IMR-90 (cell line): ENCODE results near the gene SOX3. TPM values are rescaled to one million over a fixed set of nuclear protein-coding genes. Genes with fewer than 3 reads are reported as not detected.

Source experiments
- ATAC-seq: fragments of 200-7000 bp; cut with Tn5 transposase; 2 replicates; pipeline ENCODE4 v1.9.1; 2020; ENCODE audit warnings: low read depth, mild to moderate bottlenecking, moderate library complexity
- BruUV-seq: library from RNA; stranded (reverse); fragments of 400-500 nt; replicated peaks from 2 replicates; lab custom pipeline; 2021; lab: Mats Ljungman, UMichigan
- CTCF ChIA-PET: fragments of 300-600 bp; formaldehyde crosslinking; extraction: SDS; loops from one replicate; lab custom pipeline; 2021; ENCODE audit warnings: antibody characterized with exemption; lab: Yijun Ruan, JAX
- POLR2A ChIA-PET: fragments of 300-600 bp; sonication (Branson Sonifier 250); formaldehyde crosslinking; loops from one replicate; lab custom pipeline; 2022; ENCODE audit warnings: antibody characterized with exemption; ENCODE audit not compliant: unreplicated experiment; lab: Charles Lee
- DNase-seq: peaks from one replicate; pipeline ENCODE4 v3.0.0; 2013
- H2AFZ ChIP-seq: replicated peaks from 2 replicates; pipeline ENCODE3; 2013; ENCODE audit warnings: low read length, mild to moderate bottlenecking; ENCODE audit not compliant: poor library complexity
- H2AK5ac ChIP-seq: 2 replicates; pipeline ENCODE4 v1.6.1; 2013; ENCODE audit warnings: low read depth, low read length, inconsistent platforms
- H2AK9ac ChIP-seq: replicated peaks from 2 replicates; pipeline ENCODE3; 2013; ENCODE audit warnings: mild to moderate bottlenecking, low read depth, low read length, moderate library complexity; ENCODE audit not compliant: poor library complexity
- H2BK120ac ChIP-seq: 2 replicates; pipeline ENCODE4 v1.6.1; 2013; ENCODE audit warnings: low read depth, low read length, inconsistent platforms
- H2BK15ac ChIP-seq: 3 replicates; pipeline ENCODE4 v1.6.1; 2013; ENCODE audit warnings: low read depth, low read length, inconsistent platforms
- H2BK20ac ChIP-seq: 2 replicates; pipeline ENCODE4 v1.6.1; 2013; ENCODE audit warnings: low read depth, mild to moderate bottlenecking, inconsistent platforms, low read length, moderate library complexity
- H2BK5ac ChIP-seq: 2 replicates; pipeline ENCODE4 v1.6.1; 2013; ENCODE audit warnings: mild to moderate bottlenecking, low read depth, low read length, inconsistent platforms; ENCODE audit not compliant: poor library complexity, severe bottlenecking
- H3K14ac ChIP-seq: replicated peaks from 2 replicates; pipeline ENCODE4 v1.6.1; 2013; ENCODE audit warnings: low read depth, low read length, inconsistent platforms
- H3K18ac ChIP-seq: 2 replicates; pipeline ENCODE4 v1.6.1; 2013; ENCODE audit warnings: low read depth, low read length, control low read depth
- H3K23ac ChIP-seq: 2 replicates; pipeline ENCODE4 v1.6.1; 2013; ENCODE audit warnings: low read depth, low read length, inconsistent platforms
- H3K27ac ChIP-seq: 2 replicates; pipeline ENCODE4 v1.5.1; 2013; ENCODE audit warnings: mild to moderate bottlenecking, control low read depth, low read length; ENCODE audit not compliant: insufficient read depth
- H3K27me3 ChIP-seq: 2 replicates; pipeline ENCODE4 v1.6.1; 2013; ENCODE audit warnings: low read length; ENCODE audit not compliant: control insufficient read depth, insufficient read depth
- H3K36me3 ChIP-seq: 2 replicates; pipeline ENCODE4 v1.6.1; 2013; ENCODE audit warnings: low read length, mixed read lengths; ENCODE audit not compliant: control insufficient read depth, insufficient read depth
- H3K4ac ChIP-seq: 2 replicates; pipeline ENCODE4 v1.6.1; 2013; ENCODE audit warnings: low read depth, low read length, inconsistent platforms
- H3K4me1 ChIP-seq: 2 replicates; pipeline ENCODE4 v1.6.1; 2013; ENCODE audit warnings: low read length, mixed read lengths; ENCODE audit not compliant: control insufficient read depth, insufficient read depth
- H3K4me2 ChIP-seq: 2 replicates; pipeline ENCODE4 v1.6.1; 2013; ENCODE audit warnings: low read depth, mild to moderate bottlenecking, control low read depth, low read length, moderate library complexity
- H3K4me3 ChIP-seq: 2 replicates; pipeline ENCODE4 v1.5.1; 2013; ENCODE audit warnings: low read depth, mild to moderate bottlenecking, control low read depth, low read length, moderate library complexity; ENCODE audit not compliant: insufficient read depth
- H3K56ac ChIP-seq: 2 replicates; pipeline ENCODE4 v1.6.1; 2013; ENCODE audit warnings: low read length, inconsistent platforms; ENCODE audit not compliant: insufficient read depth; ENCODE audit errors: extremely low read depth
- H3K79me1 ChIP-seq, 2 experiments: 2 replicates each; pipeline ENCODE4 v1.6.1; 2013; ENCODE audit warnings: low read length in 2 of 2, inconsistent platforms in 1 of 2, low read depth in 1 of 2
- H3K9ac ChIP-seq: 2 replicates; pipeline ENCODE4 v1.6.1; 2013; ENCODE audit warnings: low read depth, low read length, control low read depth
- H3K9me1 ChIP-seq: 2 replicates; pipeline ENCODE4 v1.6.1; 2013; ENCODE audit warnings: low read length, inconsistent platforms; ENCODE audit not compliant: insufficient read depth
- H3K9me3 ChIP-seq: 2 replicates; pipeline ENCODE4 v1.6.1; 2013; ENCODE audit warnings: low read length; ENCODE audit not compliant: control insufficient read depth, insufficient read depth
- H4K20me1 ChIP-seq: 2 replicates; pipeline ENCODE4 v1.6.1; 2013; ENCODE audit warnings: low read length, inconsistent platforms; ENCODE audit not compliant: insufficient read depth
- H4K5ac ChIP-seq: 2 replicates; pipeline ENCODE4 v1.6.1; 2013; ENCODE audit warnings: mild to moderate bottlenecking, low read depth, low read length, control low read depth
- H4K8ac ChIP-seq, 2 experiments: 2 replicates each; pipeline ENCODE4 v1.6.1; 2013; ENCODE audit warnings: low read depth in 2 of 2, low read length in 2 of 2, control low read depth in 1 of 2, inconsistent platforms in 1 of 2
- H4K91ac ChIP-seq: 2 replicates; pipeline ENCODE4 v1.6.1; 2013; ENCODE audit warnings: low read depth, low read length, inconsistent platforms; ENCODE audit not compliant: insufficient read depth
- WGBS, 2 experiments: methylation state at CpG; one replicate each; pipeline versions ENCODE4 v1.1.5 to v1.1.7; 2013; ENCODE audit warnings: missing lambda C conversion rate in 2 of 2; ENCODE audit not compliant: insufficient read length in 1 of 2; ENCODE audit errors: extremely low coverage in 2 of 2; 5-methylcytosine and 5-hydroxymethylcytosine counted together
- dilution Hi-C: fragments of 300-500 bp; cut with HindIII; formaldehyde crosslinking; loops from one replicate; pipeline ENCODE4 v1.14.3; 2018; ENCODE audit warnings: low sequenced_read_pairs; ENCODE audit not compliant: unreplicated experiment
- in situ Hi-C: fragments of 300-500 bp; cut with MboI; formaldehyde crosslinking; loops from 3 replicates; pipeline ENCODE4 v1.14.3; 2019; ENCODE audit warnings: low sequenced_read_pairs, inconsistent platforms, mixed read lengths
- intact Hi-C: fragments of 100-400 bp; cut with micrococcal nuclease; formaldehyde crosslinking; loops from 2 replicates; pipeline ENCODE4 v1.10.0; 2022
- polyA plus RNA-seq, 3 experiments: library from polyadenylated mRNA; depleted of rRNA; stranded (reverse); fragments of >200 nt; gene quantifications; 2 replicates each; pipeline ENCODE4 v1.2.3, GENCODE V29; 2012; ENCODE audit warnings: low replicate concordance in 1 of 3
- total RNA-seq: library from RNA; depleted of rRNA; stranded (reverse); fragments of >200 nt; gene quantifications from 2 replicates; pipeline ENCODE4 v1.2.3, GENCODE V29; 2012
- TF ChIP-seq, protein P1 (sequence below): conservative IDR thresholded peaks from 2 replicates; pipeline ENCODE4 v1.5.1; 2012; ENCODE audit warnings: mild to moderate bottlenecking, low read depth, low read length, improper control_type of control experiment

The SOX3 gene
- total and polyA plus RNA-seq, 2 of the 4 experiments (the other 2 are of a cell fraction): 0.03 TPM; not detected in 1

DNA sequence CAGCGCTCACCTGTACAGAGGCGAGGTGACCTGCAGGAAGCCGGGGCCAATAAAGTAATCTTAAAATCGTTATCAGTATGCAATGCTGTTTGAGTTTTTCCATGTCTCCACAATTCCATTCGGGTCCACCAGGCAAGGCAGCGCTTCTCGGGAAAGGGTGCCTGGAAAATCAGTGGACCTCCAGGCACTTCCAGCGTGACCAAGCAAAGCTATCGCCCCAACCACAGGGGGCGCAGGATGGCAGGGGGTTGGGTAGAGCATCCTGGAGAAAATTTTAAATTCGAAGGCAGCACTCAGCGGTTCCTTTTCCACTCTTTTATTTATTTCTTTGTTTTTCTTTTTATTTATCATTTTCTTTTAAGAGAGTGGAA lies 5.4 kb upstream of the SOX3 start:
- H2BK5ac ChIP-seq: no peak overlapping the region
- H2BK120ac ChIP-seq: no peak overlapping the region
- intact Hi-C loops (no loop called here), in situ Hi-C loops (no loop called here), dilution Hi-C loops (no loop called here)
- no TSS peak for BruUV-seq
- no peak overlapping the region for H4K5ac ChIP-seq
- no peak overlapping the region for H2AK5ac ChIP-seq
- TF ChIP-seq, protein P1, sequence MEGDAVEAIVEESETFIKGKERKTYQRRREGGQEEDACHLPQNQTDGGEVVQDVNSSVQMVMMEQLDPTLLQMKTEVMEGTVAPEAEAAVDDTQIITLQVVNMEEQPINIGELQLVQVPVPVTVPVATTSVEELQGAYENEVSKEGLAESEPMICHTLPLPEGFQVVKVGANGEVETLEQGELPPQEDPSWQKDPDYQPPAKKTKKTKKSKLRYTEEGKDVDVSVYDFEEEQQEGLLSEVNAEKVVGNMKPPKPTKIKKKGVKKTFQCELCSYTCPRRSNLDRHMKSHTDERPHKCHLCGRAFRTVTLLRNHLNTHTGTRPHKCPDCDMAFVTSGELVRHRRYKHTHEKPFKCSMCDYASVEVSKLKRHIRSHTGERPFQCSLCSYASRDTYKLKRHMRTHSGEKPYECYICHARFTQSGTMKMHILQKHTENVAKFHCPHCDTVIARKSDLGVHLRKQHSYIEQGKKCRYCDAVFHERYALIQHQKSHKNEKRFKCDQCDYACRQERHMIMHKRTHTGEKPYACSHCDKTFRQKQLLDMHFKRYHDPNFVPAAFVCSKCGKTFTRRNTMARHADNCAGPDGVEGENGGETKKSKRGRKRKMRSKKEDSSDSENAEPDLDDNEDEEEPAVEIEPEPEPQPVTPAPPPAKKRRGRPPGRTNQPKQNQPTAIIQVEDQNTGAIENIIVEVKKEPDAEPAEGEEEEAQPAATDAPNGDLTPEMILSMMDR: no peak
- H3K4me1 ChIP-seq: no peaks in the 10 kb centered on the region
- DNase-seq (no peak), ATAC-seq (no peak)
- H2BK20ac ChIP-seq: no peak overlapping the region
- H3K4me2 ChIP-seq: no peak overlapping the region
- H3K23ac ChIP-seq: no peak overlapping the region
- no peak overlapping the region for H4K91ac ChIP-seq
- no peak overlapping the region for H3K56ac ChIP-seq
- H3K9me3 ChIP-seq: peaks cover 10% of the 10 kb centered on the region; the same call in 1 of the 2 replicates
- no peak overlapping the region for H3K18ac ChIP-seq
- H4K8ac ChIP-seq: no peak overlapping the region
- H3K9me1 ChIP-seq: no peaks in the 10 kb centered on the region
- no peaks in the 10 kb centered on the region for H3K79me1 ChIP-seq
- no peak overlapping the region for H2BK15ac ChIP-seq
- 24% methylated on average over 6 of the region's 12 CpGs; no CpG with 5 or more reads in 1 of the 2 experiments for WGBS, 2 experiments
- no peak overlapping the region for H3K4ac ChIP-seq
- no peak overlapping the region for H3K14ac ChIP-seq
- ChIA-PET CTCF (no interaction called here), POLR2A (no interaction called here)
- H2AK9ac ChIP-seq: no peak overlapping the region
- peaks cover 51% of the 10 kb centered on the region for H3K27me3 ChIP-seq
- H3K4me3 ChIP-seq: no peak overlapping the region
- no peaks in the 10 kb centered on the region for H3K36me3 ChIP-seq
- H3K27ac ChIP-seq: no peak overlapping the region
- no peak overlapping the region for H2AFZ ChIP-seq
- H3K9ac ChIP-seq: no peak overlapping the region
- H4K20me1 ChIP-seq: no peaks in the 10 kb centered on the region
